Measurements from ENCODE around the gene FITM1. TPM values are rescaled to one million over a fixed set of nuclear protein-coding genes. Genes with fewer than 3 reads are reported as not detected.

FITM1 gene
- total RNA-seq, 1 experiment from 2014 or later = 0.72 TPM

- no peak overlapping the region for H4K91ac ChIP-seq (ENCODE audit: insufficient read length, low read depth, low read length)
- H3K4me1 Mint-ChIP-seq = peaks cover 3 to 5% of the 10 kb centered on the region in 2 experiments
- no peak overlapping the region for H3K56ac ChIP-seq (ENCODE audit: insufficient read length, low read depth, low read length)
- H3K27ac Mint-ChIP-seq = no peak overlapping the region
- H4K20me1 ChIP-seq (ENCODE audit: control insufficient read depth, insufficient read depth, insufficient read length) = no peaks in the 10 kb centered on the region
- H3K27me3 Mint-ChIP-seq (ENCODE audit: low read depth) = no peaks in the 10 kb centered on the region
- no peak overlapping the region for H2AK5ac ChIP-seq (ENCODE audit: insufficient read length, low read length)
- no peak overlapping the region for H2BK12ac ChIP-seq (ENCODE audit: insufficient read length, low read depth, low read length)
- no CpG with 5 or more reads among the region's 8 CpGs for WGBS (ENCODE audit: extremely low coverage, insufficient read length, low lambda C conversion rate)
- no peak overlapping the region for H2AFZ ChIP-seq (ENCODE audit: low read length)
- no peaks in the 10 kb centered on the region for H3K4me1 ChIP-seq (ENCODE audit: insufficient read depth, low read length)
- no peak overlapping the region for H3K27ac ChIP-seq (ENCODE audit: insufficient read length, low read depth, low read length)
- no peak overlapping the region for H2BK120ac ChIP-seq (ENCODE audit: low read depth, low read length, poor library complexity, severe bottlenecking)
- H3K27me3 ChIP-seq (ENCODE audit: insufficient read depth, low read length) = no peaks in the 10 kb centered on the region
- H3K14ac ChIP-seq (ENCODE audit: insufficient read depth, low read length) = no peak overlapping the region
- no peak overlapping the region for H4K8ac ChIP-seq (replicated peaks; ENCODE audit: insufficient read length, low read depth, low read length)
- no peak overlapping the region for H3K18ac ChIP-seq (ENCODE audit: insufficient read length, low read depth, low read length)
- no peak for TF ChIP-seq CTCF (conservative IDR thresholded peaks at IDR 0.05)
- H3K79me2 ChIP-seq (ENCODE audit: insufficient read depth, low read length) = no peaks in the 10 kb centered on the region
- H2BK15ac ChIP-seq (ENCODE audit: low read depth, low read length) = no peak overlapping the region
- DNase-seq = no peak
- no peak overlapping the region for H3K9ac ChIP-seq (ENCODE audit: extremely low read depth, insufficient read length, low read length)
- H3K4me3 Mint-ChIP-seq = no peak overlapping the region
- H3K79me1 ChIP-seq (ENCODE audit: insufficient read depth, low read depth, low read length, poor library complexity, severe bottlenecking) = no peaks in the 10 kb centered on the region
- no peak overlapping the region for H3K4ac ChIP-seq (ENCODE audit: low read depth, low read length)
- no peak overlapping the region for H2BK20ac ChIP-seq (ENCODE audit: low read depth, low read length, poor library complexity, severe bottlenecking)
- H3K9me3 ChIP-seq (ENCODE audit: control insufficient read depth, low read depth, low read length) = no peaks in the 10 kb centered on the region
- H3K9me3 Mint-ChIP-seq = no peaks in the 10 kb centered on the region
- H3K4me2 ChIP-seq (ENCODE audit: insufficient read depth, insufficient read length, low read length) = no peak overlapping the region
- H3K36me3 Mint-ChIP-seq (ENCODE audit: insufficient read depth in 1 of 3, low read depth in 3 of 3) = peaks cover 24 to 74% (median 68%) of the 10 kb centered on the region in 3 experiments; a peak in 6 of 7 replicates
- no peaks in the 10 kb centered on the region for H3K23me2 ChIP-seq (ENCODE audit: insufficient read length, low read depth, low read length, poor library complexity, severe bottlenecking)
- H4K5ac ChIP-seq (ENCODE audit: insufficient read length, low read depth, low read length) = no peak overlapping the region
- no peak overlapping the region for H3K23ac ChIP-seq (ENCODE audit: insufficient read length, low read depth, low read length)
- no peak overlapping the region for H3T11ph ChIP-seq (ENCODE audit: low read length)
- no peak overlapping the region for H2BK5ac ChIP-seq (ENCODE audit: insufficient read length, low read length)
These were observed 9.2 kb upstream of the FITM1 start for GRCh38 chr14:24121210-24121609.

Data from H9 (cell line).